Prostate gland (tissue), 2 donors: ENCODE data around the gene ACADS.

Source experiments
- POLR2A ChIP-seq: fragments of 450-650 bp; IDR thresholded peaks from one replicate; pipeline ENCODE4 v1.6.1; 2016; ENCODE audit warnings: antibody characterized with exemption, mild to moderate bottlenecking
- POLR2AphosphoS5 ChIP-seq: sonication (generic); formaldehyde crosslinking; IDR thresholded peaks from one replicate; pipeline ENCODE4 v1.6.1; 2017; ENCODE audit warnings: antibody characterized with exemption
- TF ChIP-seq, protein P1 (sequence below), 4 experiments: fragments of 200-600 bp in 2 of 4; fragments of 450-650 bp in 2 of 4; sonication (generic) in 2 of 4; IDR thresholded peaks; 1 replicate in 3 of 4; 2 replicates in 1 of 4; pipeline ENCODE4 v1.5.1; 2016 to 2019; ENCODE audit warnings: antibody characterized with exemption in 4 of 4, mild to moderate bottlenecking in 2 of 4, moderate library complexity in 2 of 4

DNA sequence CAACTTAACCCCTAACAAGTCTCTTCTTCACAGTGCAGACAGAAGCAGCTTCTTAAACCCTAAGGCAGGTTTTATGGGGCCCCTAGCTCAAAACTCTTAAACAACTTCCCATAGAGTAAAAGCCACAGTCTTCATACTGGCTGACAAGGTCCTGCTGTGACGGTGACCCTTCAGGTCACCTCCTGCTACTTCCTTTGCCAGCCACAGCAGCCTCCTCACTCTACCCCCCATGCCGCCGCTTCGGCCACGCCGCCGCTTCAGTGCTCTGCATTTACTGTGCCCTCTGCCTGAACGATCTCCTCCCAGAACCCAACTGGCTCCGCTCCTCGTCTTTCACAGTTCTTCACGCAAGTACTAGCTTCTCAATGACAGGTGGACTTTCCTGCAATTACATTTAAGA lies 45.5 kb downstream of the ACADS start:
- TF ChIP-seq, protein P1, sequence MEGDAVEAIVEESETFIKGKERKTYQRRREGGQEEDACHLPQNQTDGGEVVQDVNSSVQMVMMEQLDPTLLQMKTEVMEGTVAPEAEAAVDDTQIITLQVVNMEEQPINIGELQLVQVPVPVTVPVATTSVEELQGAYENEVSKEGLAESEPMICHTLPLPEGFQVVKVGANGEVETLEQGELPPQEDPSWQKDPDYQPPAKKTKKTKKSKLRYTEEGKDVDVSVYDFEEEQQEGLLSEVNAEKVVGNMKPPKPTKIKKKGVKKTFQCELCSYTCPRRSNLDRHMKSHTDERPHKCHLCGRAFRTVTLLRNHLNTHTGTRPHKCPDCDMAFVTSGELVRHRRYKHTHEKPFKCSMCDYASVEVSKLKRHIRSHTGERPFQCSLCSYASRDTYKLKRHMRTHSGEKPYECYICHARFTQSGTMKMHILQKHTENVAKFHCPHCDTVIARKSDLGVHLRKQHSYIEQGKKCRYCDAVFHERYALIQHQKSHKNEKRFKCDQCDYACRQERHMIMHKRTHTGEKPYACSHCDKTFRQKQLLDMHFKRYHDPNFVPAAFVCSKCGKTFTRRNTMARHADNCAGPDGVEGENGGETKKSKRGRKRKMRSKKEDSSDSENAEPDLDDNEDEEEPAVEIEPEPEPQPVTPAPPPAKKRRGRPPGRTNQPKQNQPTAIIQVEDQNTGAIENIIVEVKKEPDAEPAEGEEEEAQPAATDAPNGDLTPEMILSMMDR (IDR thresholded peaks at IDR 0.05), result no peak
- TF ChIP-seq POLR2A (no peak), POLR2AphosphoS5 (no peak)
